GM19455 (cell line): ENCODE results near the gene LRRN2.
"Not testable (repeated sequence)": the region's sequence is repeated elsewhere in the genome, so short reads cannot be mapped to it uniquely, and the experiment has no call there.

Source experiments
- ATAC-seq: cut with Tn5 transposase; IDR thresholded peaks from one replicate; pipeline ENCODE4 v1.9.1; 2021; ENCODE audit not compliant: unreplicated experiment

LRRN2 gene

DNA sequence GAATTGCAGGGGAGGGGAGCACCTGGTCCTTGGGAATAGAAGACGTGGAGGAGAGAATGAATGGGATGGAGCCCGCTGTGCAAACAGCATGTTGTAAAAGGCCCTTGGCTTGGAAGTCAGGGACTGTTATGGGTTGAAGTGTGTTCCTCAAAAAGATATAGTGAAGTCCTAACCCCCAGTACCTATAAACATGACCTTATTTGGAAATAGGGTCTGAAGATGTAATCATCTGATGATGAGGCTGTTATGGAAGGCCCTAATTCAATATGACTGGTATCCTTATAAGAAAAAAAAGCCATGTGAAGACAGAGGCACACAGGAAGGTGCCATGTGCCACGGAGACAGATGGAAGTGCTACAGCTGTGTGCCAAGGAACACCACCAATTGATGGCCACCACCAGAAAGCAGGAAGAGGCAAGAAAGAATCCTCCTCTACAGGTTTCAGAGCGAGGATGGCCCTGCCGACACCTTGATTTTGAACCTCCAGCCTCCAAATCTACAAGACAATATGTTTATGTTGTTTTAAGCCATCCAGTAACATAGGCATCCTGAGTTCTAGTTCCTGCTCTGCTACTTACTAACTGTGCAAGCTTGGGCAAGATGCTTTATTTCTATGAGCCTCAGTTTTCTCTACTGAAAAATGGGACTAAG, 51.2 kb downstream of the LRRN2 start:
- ATAC-seq = no peak

DNA sequence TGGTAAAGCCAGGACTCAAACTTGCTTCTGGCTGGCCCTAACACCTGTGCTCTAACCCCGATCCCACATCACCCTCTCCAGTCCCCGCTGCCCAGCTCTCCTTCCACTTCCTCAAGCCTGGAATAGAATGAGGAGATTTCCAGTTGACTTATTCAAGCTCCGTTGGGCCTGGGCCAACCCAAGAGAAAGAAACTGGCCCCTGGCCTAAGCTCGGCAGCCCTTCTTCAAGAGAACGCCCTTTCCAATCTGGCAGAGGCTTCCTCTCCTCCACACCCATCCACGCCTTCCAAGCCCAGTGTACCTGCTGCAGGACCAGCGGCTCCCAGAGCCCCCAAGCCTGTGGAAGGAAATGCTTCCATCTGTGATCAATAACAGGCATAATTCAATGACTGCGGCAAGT, 51.9 kb downstream of the LRRN2 start:
- ATAC-seq = no peak

DNA sequence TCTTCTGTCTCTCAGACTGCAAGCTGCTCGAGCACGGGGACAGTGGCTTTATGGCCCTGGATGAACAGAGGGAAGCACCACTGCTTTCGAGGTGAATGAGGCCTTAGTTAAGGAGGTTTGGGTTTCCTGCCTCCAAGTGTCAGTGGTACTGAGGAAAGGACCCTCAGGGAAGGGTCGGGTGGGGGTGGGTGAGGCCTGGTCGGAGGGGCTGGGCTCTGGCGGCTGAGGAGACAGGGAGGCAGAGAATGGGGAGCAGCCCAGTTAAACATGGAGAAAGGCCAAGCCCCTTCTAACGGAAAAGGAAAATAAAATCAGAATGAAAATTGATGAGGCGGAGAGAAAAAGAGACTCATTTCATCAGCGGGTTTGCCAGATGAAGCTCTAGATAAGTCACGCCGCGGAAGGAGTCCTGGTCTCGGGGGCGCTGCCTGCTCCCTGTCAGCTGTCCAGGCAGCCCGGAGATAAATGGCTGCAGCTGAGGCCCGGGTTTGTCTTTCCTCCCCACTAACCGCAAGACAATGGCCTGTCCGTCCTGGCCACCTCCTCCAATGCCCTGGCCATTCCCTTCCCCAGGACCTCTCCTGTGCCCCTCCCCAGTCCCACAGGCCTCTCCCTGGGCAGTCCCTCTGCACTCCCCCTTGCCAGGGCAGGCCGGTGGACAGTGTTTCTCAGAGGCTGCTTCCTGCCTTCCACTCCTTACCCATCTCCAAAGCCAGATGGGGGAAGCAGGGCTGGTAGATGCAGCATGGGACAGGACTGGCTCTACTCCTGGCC, 55.2 kb downstream of the LRRN2 start:
- ATAC-seq = no peak

DNA sequence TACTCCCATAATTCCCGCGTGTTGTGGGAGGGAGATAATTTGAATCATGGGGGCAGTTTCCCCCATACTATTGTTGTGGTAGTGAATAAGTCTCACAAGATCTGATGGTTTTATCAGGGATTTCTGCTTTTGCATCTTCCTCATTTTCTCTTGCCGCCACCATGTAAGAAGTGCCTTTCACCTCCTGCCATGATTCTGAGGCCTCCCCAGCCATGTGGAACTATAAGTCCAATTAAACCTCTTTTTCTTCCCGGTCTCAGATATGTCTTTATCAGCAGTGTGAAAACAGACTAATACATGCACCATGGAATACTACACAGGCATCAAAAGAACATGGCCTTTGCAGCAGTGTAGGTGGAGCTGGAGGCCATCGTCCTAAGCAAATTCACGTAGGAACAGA, 56.1 kb downstream of the LRRN2 start:
- not testable (repeated sequence) for ATAC-seq

DNA sequence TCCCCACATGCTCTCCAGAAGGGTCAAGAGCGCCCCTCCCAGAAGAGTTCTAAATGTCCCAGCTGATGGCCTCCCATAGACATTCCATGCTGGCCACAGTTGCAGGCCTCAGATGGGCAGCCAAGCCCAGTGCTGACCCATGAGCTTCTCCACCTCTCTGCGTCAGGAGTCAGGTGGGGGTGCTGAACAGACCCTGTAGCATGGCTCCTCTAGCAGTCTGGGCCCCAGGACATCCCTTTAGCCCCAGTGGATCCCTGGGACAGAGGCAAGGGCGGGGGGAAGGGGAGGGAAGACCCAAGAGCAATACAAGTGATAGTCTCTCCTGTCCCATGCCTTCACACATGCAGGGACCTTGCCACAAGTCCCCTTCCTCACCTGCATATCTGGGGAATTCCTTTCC, 56.7 kb downstream of the LRRN2 start:
- ATAC-seq = no peak

DNA sequence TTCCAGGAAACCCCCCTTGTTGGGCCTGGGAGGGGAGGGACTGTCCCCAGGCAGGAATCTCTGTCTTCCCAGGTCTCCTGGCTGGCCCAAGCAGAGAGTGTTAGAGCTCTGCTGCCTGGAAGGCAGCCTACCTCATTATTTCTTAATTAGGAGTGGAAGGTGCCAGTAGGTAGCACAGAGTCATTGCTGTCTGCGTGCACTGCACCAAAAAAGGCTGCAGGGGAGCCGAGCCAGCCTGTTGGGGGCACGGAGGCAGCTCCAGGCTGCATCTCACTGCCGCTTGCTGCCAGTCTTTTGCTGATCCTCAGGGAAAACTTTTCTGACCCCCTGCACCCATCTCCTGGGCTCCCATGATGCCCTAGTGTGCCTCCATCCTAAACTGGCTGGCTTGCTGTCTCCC, 58.1 kb downstream of the LRRN2 start:
- no peak for ATAC-seq

DNA sequence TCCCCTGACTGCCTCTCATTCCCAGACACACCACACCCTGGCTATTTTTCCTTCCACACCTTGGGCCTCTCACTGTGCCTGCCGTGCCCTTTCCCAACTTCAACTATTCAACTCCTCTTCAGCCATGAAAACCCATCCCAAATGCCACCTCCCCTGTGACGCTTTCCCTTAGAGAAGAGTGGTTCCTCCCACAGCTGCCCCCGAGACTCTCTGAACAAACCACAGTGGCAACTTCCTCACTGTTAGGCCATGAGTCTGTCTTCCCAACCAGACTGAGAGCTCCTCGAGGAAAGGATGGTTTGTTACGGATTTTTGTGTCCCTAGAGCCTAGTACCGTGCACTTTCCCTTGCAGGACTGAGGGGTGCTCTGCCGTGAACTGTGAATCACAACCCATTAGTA, 59.2 kb downstream of the LRRN2 start:
- no peak for ATAC-seq

DNA sequence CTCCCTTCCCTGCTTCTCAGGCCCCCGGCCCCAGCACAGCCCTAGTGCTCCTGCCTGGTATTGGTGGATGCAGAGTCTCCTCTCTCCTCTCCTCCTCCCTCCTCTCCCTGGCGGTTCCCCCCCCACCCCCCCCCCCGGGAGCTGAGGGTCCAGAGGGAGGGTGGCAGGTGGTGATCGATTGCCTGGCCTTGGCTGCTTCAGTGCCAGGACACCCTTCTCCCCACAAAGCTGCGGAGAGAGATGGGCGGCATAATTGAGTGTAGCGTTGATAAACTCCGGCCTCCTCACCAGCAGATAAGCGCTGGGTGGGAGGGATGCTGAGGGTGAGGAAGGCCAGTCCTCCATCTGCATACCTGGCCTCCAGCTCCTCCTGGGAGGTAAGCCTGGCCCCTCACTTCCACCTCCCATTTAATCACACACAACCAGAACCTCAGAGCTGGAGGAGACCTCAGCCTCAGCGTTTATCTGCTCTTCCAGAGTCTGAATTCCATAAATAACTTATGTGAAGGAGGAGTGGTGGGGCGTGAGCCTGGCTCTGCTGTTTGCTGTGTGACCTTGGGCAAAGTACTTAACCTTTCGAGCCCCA, 60.8 kb downstream of the LRRN2 start:
- no peak for ATAC-seq

DNA sequence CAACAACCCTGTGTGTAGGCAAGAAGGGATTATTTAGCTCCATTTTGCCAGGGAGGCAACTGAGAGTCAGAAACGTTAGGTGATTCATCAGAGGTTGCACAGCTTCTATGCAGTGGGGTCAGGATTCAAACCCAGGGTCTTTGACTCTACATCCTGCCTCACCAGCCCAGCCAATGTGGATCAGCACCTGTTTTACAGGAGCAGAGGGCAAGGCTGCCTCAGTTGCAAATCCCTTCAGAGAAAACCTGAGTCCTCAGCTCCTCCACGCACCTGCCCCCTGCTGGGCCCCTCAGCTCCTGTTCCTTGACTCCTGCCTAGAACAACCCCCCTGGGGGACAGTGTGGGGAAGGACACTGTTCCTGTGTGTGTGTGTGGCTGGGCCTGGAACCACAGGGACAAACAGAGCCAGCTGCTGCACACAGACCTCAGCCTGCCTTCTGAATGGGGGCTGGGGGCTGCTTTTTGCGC, 61.6 kb downstream of the LRRN2 start:
- no peak for ATAC-seq

DNA sequence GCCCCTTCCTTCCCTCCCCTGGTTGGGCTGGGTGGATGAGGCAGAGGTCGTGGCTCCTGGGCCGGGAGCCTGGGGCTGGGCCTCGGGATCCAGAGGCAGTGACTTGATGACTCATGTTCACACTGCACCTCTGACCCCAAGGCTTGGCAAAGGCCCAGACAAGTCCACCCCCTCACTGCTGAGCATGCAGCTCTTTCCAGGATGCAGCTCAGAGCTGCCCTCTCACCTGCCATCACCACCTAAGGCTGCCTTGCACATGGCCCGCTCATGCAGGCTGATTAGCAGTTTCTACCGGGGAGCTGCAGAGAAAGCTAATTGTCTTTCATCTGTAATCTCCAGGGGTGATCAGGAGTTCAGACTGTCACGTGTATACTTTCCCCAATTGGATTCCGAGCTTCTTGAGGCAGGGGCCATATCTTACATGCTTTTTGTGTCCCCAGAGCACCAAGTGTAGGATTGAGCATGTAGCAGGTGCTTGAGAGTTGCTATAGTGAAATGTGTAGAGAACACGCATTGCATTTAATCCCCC, 62.1 kb downstream of the LRRN2 start:
- no peak for ATAC-seq

DNA sequence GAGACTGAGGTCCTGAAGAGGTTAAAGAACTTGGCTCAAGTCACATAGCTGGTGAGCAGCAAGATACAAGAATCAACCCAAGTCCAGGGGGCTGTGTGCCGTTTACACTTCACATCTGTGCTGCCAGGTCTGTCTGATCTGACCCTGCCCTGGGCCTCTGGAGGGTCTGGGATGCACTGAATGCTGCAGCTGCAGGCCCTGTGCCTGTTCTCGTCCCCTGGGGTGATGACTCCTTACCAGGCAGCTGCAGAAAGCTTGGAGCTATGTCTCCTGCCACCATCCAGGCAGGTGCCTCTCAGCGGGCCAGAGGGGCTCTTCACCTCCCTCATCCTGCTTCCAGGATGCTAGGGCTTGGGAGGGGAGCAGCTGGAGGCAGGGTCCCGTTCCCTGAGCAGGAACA, 63.5 kb downstream of the LRRN2 start:
- ATAC-seq = no peak

DNA sequence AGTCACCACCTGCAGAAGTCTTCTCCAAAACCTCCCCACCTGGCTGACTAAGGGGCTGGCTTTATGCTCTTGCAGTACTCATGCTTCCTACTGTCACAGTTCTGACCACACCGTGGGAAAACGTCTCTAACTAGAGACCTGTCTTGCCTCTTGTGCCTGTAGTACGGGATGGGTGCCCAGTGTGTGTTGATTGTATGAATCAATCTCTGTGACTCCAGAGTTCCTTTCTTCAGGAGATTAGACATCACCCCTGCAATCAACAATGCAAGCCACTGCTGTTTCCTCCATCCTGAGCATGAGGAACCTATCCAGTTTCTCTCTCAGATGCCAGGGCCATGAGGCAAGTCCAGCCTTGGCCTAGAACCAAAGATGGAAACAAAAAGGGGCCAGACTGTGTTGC, 64.1 kb downstream of the LRRN2 start:
- ATAC-seq = no peak

DNA sequence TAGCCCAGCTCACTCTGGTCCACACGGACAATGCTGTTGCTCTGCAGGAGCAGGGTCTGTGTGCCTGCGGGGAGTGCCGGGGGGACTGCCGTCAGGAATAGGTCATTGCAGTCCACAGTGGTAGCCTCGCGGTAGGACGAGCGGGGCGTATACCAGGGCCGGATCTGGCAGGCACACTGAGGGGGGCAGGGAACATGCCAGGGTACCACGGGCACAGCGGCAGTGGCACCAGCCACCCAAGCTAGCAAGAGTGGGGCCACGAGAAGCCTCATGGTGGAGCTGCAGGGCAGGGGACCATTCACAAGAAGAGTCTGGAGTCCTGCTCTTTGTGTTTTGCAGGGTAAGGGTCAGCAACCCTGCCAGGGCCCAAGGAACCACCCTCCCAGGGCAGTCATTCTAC, 65.8 kb downstream of the LRRN2 start:
- no peak for ATAC-seq

DNA sequence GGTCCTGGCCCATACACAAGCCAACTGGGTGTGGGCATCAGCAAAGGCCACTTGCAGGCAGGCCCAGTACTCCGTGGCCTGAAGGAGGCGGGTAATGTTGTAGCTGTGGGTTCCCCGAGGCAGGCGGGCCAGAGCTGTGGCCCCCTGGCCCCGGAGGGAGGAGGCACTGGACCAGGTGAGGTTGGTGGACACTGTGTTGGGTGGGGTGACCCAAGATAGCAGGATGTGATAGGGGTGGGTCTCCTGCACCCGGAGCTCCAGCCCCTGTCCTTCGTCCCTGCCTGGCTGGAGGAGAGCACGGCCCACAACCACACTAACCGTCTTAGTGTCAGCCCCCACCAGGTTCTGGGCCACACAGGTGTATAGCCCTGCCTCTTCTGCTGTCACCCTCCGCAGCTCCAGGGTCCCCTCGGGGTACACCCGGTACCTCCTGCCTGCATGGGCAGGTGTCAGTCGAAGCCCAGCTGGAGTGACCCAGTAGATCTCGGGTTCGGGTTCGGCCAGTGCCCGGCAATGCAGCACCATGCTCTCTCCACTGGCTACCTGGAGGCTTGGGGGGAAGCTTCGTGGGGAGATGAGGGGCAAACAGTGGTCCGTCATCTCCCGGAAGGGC, 67.3 kb downstream of the LRRN2 start:
- no peak for ATAC-seq

DNA sequence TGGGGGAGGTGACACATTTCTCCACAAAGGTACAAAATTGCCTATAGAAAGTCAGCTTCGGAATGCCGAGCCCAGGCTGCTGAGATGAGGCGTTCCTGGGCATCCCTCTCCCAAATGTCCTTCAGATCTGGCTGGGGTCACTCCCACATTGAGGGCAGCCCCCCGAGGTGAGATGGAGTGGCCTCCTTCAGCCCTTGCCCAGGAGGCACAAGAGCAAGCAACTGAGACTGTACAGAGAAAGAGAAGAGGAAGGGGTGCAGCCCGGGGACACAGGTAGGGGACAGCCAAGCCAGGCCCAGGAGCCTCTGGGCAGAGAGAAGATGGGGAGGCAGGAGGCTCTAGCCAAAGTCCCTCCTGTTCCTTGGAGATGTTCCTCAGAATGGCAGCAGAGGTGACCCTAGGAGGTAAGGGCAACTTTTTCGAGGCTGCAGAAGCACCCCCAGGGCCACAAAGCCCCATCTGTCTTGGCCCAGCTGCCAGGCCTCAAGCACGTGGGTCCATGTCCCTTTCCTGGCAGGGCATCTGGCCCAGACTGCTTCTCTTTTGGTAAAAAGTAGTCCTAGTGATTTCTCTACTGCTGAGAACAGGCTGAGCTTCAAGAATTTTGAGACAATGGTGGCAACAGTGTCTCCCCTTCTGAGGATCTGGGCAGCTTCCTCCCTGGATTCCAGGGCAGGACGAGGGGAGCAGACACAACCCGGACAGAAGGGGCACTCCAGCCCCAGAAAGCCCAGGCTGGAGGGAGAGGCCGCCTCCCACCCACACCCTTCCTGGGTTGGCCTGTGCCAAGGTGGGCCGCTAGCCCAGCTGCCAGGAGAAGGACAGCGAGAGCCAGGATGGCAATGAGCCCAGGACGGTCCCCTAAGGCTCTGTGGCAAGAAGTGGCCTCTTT, 68.0 kb downstream of the LRRN2 start:
- no peak for ATAC-seq

DNA sequence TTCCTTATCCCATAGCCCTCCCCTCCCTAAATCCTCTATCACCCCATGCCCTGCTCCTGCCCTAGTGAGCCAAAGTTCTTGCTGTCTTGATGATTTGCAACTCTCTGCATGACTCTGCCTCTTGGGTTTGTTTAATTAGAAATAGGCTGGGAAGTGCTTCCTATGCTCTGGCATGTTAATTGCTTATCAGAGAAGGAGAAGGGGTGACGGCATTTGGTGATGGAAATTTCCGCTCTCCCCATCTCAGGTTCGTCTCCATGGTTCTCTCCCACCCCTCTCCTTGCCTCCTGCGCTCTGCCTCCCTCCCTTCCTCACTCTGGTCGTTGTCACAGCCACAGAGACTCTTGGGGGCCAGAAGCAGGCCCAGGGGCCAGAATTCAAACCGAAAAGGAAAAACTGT, 68.9 kb downstream of the LRRN2 start:
- ATAC-seq = no peak

DNA sequence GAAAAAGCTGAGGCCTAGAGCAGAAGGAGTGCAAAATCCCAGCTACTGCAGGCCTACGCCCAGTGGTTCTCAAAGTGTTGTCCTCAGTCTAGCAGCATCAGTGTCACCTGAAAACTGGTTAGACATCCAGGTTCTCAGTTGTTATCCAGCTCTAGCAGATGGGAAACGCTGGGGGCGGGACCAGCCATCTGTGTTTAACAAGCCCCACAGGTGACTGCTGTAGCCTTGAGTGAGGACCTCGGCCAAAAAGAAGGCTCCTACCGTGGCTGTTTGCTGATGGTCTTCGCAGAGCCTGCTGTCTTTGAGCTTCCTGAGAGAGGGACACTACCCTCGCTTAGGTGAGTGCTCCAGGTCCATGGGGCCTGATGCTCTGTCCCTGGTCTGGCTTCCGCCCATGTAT, 69.7 kb downstream of the LRRN2 start:
- ATAC-seq = no peak

DNA sequence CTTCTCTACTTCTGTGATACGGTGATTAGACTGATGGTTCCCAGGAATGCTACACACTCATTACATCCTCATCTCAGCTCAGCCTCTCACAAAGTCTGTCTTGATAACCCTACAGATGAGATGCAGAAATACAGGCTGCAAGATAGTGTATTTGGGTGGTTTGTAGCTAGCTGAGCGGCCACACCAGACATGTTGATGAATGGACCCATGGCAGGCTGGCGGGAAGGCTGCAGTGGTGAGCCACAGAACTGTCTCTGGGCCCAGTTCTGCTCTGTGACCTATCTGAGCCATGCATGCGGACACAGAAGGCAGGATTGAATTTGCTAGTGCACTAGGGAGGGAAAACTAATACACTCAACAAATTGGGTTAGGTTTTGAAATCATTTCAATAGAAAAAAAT, 71.9 kb downstream of the LRRN2 start:
- no peak for ATAC-seq

DNA sequence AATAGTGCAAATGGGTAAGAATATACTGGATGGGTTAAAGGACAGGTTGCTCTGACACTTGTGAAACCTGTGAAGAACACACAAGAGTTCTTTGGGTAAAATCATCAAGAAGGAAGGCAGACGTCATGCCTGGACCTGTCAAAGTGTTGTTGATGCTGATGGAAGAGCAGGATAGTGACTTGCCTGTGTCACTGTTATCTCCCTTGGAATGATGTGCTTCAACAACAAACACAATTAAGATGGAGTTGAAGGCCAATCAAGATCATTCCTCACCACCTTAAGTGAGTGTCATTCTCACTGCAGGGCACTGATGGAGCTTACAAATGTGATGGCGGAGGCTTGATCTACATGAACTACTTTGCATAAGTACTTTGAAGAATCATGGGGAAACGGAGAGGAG, 73.2 kb downstream of the LRRN2 start:
- ATAC-seq = no peak

DNA sequence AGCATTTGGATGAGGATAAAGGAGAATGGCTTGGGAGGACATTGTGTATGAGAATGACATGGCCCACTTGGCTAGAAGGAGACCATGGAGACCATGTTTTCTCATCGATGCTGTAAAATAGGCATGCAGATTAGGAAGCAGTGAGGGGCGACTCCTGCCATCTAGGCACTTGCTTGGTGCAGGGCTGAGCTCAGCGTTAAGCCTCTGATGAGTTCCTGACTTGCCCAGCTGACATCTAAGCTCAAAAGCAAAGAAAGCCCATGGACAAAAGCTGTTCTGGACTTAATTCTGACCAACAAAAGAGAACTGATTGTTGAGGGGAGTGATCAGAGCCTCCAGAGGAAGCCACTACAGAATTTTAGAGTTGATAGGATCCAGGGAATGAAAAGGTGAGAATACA, 74.5 kb downstream of the LRRN2 start:
- no peak for ATAC-seq

DNA sequence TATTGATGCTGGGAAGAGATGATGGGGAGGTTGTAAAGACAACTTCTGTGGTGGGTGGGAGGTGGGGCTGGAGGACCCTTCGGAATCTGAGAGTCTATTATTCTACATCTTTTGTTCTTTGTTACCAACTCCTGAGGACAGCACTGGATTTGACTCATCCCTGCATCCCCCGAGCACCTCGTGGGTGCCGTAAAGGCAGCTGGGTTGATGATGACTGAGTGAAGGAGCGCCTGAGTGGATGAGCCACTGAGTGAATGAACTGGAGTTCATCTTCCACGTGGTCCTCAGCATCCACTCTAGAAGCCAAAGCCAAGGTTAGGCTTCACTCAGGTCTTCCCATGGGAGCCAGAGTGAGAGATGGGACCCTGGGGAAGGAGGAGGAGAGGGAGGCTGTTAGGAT, 77.6 kb downstream of the LRRN2 start:
- ATAC-seq = no peak
